Activated CD8-positive, alpha-beta memory T cell treated with anti-CD3 and anti-CD28 coated beads for 1 hour (primary cell): Measurements from ENCODE around the gene HRH3.

ENCODE experiments used
- DNase-seq, 2 donors: peaks; one replicate each; pipeline ENCODE4 v3.0.0-alpha.2; 2020; ENCODE audit warnings: low read depth in 1 of 2; ENCODE audit errors: extremely low read depth in 1 of 2

The HRH3 gene

DNA sequence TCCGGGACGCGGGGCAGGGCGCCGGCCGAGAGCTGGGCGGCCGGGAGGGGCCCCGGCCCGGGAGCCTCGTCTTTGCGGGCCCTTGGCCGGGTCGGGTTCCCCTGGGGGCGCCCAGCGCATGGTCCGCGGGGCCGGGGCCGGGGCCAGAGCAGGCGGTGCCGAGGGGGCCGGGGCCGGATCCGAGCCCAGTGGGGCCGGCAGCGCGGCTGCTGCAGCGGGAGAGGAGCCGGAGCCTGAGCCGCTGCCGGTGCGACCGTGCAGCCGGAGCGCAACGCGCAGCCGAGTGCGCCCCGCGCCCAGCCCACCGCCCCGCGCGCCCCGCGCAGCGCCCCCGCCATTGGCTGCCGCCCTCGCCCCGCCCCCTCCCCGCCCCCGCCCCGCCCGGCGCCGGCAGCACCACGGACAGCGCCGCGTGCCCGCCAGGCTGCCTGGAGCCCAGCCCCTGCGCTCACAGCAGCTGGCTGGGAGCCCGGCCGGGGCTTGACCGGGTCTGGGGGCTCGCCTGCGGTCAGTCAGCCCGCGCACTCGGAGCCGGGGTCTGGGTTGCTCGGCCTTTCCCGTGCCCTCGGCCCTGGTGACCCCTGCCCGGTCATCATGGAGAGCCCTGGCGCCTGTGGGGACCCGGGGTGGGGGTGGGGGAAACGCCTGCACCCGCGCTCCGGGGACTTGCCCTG, at the start of gene HRH3:
HRH3 (minus strand) TSS at position 287 of the 674 bp plus-strand sequence. CDS start 308 bp downstream, outside the sequence.
- peak in 1 of 2 donors; percentile 33 for DNase-seq

DNA sequence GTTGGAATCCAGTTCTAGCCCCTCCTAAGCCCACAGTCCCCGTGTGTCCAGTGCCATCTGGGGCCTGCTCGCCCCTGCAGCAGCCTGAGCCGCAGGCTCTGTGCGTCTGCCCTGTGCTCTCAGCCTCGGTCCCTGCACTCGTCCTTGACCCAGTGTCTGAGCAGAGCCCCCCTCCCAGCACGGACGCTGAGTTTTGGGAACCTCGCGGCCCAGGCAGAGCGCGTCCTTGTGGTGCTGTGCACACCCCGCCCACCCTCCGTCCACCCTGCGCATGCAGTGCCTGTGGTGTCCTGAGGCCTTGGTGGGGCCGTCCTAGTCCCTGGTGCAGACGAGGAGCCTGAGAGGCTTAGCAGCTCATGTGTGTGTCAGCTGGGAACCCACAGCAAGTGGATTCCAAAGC, 49.8 kb upstream of the HRH3 start:
- DNase-seq, result no peak

DNA sequence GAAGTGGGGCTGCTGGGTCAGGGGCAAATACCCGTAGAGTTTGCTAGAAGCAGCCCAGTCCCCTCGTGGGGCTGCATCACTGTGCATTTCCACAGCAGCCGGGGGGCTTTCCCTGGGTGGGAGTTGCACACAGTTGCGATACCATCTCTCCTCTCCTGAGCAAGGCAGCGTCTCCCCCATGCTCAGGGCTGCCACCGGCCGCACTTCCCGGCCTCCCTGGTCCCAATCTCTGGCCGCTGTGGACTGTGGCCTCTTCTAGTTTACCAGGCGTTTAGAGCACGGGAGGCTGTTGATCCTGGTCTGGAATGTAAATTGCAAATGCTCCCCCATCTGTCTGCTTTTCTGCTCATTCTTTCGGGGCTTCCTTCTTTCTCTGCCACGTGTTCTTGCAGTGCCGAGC, 49.3 kb upstream of the HRH3 start:
- DNase-seq, result no peak

DNA sequence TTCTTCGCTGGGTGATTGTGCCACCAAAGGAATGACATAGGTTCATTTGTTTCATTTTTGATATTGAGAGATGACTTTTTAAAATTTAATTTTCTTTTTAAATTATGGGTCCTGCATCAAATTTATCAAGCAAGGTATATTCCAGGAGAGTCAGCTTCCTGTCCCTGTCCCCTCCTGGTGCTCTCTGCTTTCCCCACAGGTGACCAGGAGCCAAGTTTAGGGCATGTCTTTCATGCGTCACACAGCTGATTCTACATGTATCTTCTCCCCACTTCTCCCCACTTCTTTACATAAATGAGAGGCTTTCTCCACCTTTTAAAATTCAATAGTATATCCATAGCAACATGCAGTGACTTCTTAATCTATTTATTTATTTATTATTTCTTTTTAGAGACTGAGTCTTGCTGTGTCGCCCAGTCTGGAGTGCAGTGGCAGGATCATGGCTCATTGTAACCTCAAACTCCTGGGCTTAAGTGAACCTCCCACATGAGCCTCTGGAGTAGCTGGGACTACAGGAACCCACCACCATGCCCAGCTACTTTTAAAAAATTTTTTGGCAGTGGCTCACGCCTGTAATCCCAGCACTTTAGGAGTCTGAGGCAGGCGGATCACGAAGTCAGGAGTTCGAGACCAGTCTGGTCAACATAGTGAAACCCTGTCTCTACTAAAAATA, 48.3 kb upstream of the HRH3 start:
- DNase-seq, result no peak

DNA sequence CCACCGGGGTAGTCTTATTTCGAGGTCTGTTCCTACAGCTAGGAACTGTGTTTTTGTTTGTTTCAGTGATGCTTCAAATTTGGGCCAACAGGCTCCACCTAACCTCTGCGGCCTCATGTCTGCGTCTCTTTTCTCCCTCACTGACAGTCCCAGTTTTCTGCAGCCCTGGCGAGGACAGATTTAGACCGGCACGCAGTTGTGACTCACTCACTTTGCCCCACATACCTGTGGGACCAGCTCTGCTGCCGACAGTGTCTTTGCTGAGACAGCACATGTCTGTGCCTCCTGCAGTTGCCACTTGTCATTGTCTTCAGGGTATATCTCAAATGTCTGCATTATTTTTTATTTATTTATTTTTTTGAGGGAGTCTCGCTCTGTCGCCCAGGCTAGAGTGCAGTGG, 47.5 kb upstream of the HRH3 start:
- DNase-seq, result no peak

DNA sequence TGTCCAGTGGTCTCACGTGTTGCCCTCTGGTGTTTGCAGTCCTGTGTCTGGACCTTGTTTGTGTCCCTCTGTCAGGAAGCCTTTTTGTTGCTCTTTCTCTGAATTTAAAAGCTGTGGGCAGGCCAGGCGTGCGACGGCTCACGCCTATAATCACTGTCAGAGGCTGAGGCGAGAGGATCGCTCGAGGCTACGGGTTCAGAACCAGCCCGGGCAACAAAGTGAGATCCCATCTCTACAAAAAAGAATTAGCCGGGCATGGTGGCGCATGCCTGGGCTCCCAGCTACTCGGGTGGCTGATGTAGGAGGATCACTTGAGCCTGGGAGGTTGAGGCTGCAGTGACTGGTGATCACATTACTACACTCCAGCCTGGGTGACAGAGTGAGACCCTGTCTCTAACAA, 46.8 kb upstream of the HRH3 start:
- DNase-seq, result no peak

DNA sequence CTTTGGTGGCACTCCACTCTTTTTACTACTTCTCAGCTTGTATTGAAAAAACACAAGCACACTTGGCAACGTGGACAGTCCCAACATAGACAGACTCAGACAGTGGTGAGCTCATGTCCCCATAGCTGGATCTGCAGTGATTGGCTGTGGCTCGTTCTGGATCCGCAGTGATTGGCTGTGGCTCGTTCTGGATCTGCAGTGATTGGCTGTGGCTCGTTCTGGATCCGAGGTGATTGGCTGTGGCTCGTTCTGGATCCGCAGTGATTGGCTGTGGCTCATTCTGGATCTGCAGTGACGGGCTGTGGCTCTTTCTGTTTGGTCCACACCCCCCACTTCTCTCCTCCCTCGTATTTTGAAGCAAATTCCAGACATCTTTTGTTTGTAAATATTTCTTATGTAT, 46.3 kb upstream of the HRH3 start:
- DNase-seq, result no peak

DNA sequence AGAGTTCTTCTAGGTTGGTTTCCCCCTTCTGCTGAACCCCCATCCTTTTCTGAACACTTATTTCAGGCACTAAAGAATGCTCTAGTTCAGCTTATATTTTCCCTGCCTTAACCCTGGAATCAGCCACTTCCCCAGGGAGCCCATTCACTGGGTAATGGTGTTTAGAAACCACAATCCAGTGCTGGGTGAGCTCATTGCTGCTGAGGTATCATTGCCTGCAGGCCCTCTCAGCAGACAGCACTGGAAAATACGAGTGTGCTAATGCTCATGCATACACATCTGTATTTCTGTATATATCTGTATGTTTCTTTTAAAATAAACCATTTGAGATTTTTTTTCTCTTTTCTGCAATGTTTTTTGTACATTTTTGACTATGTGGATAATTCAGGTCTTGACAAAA, 45.3 kb upstream of the HRH3 start:
- no peak for DNase-seq

DNA sequence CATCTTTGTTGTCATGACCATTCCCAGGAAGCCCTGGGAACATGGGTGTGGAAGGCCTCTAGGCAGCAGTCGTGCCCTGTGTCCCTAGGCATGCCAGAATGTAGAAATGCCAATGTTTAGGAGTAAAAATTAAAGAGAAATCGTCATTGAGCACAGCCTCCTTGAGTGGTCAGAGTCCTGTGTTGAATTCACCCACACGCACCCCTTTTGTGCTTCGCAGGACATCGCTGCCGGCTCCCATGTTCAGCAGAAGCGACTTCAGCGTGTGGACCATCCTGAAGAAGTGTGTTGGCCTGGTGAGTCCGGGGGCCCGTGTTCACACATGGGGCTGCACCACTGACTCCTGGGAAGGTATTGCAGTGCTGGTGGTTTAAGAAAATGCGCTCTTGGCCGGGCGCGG, 43.3 kb upstream of the HRH3 start:
- DNase-seq, result no peak

DNA sequence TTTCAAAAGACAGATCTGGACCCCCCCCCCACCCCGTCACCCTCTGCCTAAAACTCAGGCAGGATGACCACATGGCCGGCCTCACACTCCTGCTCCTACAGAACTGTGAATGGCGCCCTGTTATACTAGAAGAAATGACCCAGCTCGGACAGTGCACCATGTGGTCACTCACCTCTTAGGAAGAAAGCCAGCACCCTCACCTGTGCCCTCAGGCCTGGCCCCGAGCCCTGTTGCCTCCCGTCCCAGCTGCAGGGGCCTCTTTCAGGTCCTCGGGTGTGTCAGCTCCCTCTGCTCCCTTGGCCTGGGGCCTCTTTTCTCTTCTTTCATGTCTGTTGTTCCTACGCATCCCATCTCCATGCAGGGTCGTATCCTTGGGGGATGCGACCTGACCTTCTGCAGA, 42.0 kb upstream of the HRH3 start:
- no peak for DNase-seq

DNA sequence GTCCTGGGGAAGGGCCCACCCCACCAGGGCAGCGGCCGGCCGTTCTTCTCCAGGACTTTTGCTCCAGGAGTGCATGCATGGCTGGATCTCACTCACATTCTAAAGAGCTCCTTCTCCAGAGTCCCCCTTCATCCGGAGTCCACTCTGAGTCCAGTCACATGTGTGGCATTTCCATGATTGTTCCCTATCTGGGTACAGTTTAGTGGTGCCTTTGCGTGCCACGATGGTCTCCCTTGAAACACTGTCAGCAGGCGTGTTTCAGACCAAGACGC, 39.2 kb upstream of the HRH3 start:
- no peak for DNase-seq

DNA sequence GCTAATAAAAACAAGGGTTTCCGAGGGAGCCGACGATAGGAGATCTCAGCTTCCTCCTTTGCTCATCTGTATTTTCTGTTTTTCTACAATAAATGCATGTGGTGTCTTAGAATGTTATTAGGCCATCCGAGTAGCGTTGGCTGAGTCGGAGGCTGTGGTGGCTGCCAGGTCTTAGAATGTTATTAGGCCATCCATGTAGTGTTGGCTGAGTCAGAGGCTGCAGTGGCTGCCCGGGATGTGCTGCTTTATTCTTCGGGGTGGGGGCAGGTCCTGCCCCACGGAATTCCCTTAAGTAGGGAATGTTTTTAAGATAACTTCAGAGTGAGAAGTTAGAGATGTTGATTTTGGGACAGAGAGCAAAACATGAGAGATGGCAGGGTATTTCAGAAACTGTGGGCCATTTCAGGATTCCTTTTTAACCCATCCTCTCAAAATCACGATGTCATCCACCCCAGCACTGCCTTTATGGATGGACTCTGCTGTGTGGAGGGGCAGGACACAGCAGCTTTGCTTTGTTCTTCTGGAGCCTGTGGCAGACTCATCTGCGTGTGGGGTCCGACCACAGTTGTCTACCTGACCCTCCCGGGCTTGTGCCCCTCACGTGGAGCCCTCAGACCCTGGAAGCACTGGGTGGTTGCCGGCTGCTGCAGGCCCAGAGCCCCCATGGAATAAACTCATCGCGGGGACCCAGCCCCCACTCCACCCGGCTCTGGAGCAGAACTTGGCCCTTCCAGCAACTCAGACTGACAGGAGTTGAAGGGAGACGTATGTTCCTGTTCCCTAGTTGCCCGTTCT, 38.6 kb upstream of the HRH3 start:
- no peak for DNase-seq

DNA sequence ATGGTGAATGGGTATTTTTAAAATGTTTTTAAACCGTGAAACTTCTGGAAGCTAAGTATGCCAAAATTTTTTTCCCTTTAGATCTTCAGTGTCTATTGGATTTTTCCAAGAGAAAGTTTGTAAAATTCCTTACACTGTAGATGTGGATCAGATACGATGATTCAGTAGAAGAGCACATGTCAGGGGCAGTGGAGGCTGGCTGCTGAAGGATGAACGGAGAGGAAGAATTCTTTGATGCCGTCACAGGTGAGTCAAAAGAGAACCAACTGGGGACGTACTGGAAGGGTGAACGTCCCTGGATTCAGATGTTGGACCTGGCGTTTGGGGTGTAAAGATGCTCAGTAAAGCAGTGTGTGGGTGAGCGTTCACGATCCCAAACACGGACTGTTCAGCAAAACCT, 35.9 kb upstream of the HRH3 start:
- no peak for DNase-seq

DNA sequence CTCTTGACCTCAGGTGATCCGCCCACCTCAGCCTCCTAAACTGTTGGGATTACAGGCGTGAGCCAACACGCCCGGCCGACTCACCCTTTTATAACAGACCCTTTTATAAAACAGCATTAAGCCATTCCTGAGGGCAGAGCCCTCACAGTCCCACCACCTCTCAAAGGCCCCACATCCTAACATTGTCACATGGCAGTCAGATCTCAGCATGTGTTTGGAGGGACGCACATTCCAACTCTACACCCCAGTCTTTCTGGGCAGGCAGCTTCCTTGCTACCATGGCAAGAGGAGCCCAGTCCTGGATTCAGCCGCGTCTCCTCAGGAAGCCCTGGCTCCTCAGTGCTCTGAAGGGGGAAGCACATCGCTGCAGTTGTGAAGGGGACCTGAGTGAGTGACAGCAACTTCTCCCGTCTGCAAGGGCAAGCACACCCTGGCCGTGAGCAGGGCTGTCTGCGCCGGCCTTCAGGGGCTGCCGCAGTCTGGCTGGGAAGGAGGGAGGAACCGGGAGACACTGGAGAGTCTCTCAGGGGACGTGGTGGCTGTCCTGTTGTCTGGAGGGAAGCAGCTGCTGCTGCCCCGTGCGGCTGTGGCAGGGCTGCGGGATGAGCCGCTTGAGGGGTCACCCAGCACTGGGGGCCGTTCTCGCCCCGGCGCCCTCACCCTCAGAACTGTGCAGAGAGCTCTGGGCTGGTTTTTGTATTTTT, 34.1 kb upstream of the HRH3 start:
- DNase-seq, result no peak

DNA sequence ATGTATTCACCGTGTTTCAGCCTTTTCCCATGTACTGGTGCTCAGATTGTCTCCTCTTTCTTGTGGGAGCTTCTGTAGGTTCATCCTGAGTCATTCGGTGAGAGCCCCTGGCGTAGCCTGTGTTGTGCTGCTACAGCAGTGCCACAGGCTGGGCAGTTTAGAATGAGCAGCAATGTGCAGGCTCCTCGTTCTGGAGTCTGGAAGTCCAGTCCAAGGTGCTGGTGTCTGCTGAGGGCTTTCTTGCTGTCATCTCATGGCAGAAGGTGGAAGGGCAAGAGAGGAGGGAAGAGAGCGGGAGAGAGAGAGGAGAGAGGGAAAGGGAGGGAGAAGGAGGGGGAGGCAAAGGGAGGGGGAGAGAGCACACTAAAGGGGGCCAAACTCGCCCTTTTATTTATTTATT, 33.3 kb upstream of the HRH3 start:
- DNase-seq, result no peak

DNA sequence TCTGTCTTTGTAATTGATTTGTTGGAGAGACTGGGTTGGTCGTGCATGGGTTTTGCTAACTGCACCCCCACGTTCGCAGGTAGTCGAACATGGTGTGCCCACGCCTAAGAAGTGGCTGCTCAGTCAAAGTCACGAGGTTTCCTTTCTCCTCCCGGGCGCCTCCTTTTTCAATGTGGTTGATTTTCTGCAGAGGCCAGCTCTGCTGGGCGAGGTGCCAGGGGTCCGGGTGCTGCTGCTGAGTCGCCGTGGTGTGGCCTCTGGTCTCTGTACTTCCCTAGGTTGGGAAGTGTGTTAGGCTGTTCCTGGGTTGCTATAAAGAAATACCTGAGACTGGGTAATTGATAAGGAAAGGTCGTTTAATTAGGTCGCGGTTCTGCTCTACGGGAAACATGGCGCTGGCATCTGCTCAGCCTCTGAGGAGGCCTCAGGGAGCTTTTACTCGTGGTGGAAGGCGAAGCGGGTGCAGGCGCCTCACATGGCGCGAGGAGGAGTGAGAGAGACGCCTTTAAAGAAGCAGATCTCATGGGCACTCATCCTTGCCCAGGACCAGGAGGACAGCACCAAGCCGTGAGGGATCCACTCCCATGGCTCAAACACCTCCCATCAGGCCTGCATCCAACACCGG, 32.4 kb upstream of the HRH3 start:
- DNase-seq, result no peak

DNA sequence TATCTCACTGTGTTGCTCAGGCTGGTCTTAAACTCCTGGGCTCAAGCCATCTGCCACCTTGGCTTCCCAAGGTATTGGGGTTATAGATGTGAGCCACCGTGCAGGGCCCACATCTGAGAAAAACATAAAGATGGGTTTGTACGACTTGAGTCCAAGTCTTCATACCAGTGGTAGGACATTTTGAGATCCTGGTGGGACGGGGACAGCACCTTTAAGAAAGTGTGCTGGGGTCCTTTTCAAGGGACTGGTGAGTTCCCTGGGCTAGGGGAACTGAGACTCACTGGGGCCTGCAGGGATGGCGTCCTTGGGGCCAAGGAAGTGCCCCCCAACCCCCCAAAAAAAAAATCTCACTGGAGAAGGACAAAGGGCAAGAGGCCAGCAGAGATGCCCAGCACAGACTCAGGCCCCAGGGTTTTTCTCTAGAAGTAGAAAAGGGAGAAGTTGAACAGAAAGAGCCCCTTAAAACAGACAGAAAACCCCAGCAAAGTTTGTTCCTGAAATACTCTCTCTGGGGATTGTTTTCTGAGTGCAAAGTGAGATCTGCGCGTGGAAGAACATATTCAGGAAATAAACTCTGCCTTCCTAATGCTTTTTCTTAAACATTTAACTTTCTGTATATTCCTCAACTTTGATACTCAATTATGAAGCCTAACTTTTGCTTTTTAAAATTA, 28.9 kb upstream of the HRH3 start:
- DNase-seq, result no peak

DNA sequence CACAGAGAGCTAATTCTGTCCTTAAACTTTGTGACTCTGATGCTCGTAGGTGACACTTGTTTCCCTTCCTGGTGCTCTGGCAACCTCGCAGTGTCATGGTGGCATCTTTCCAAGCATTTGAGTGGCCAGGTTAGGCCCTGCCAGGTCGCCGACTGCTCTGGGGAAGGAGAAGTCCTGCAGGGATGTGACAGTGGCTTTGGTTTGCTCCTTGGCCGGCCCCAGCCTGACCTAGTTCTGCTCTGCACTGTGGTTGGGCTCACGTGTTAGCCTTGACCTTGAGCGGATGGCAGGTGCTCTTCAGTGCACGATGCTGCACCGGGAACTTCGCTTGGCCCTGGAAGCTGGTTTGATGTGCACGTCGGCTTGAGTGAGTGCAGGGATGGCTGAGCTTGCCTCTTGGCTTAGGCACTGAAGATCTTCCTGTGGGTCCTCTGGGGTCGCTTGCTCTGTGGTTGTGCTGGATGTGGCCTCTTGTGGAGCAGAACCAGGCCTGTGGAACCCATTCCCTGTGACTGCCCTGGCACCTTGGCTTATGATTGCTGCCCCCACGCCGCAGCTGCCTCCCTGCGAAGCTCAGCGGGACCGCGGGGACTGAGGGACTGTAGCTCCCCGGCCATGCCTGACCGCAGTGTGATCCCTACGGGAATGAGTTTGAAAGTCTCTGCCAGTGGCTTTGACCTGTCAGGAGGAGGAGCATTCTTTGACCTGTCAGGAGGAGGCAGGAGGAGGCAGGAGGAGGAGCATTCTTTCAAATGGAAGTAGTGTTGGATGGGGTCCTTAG, 27.0 kb upstream of the HRH3 start:
- DNase-seq, result no peak

DNA sequence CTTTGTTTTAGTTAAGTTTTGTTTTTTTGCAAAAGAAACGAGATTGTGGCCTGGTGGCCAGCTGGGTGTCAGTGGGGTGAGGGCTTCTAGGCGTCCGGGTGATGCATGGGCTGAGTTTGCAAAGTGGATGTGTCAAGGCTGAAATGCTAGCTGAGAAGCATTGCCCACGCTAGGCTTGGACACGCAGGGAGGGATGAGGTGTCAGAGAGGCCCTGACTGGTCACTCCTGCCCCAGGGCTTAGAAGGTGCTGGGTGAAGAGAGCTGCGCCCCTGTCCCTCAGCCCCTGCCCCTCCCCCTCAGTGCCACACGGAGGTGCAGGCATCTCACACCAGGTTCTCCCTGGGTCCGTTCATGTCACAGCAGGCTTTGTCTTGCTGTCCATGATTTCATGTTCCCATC, 26.4 kb upstream of the HRH3 start:
- DNase-seq, result no peak

DNA sequence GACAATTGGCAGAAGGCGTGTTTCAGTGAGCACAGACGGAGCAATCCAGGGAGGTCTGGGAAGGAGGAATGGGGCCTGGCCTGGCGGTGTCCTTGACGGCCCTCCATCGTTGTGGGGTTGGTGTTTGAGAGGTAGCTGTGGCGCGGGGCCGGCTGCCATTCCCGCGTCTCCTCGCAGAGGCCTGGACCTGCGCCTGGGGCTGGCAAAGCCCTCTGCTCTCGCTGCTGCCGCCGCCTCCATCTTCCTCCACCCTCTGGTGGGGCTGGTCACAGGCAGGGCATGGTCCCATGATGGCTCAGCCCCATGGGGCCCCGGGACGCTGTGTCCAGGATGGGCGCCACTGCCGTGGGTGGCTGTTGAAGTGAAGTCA, 25.8 kb upstream of the HRH3 start:
- DNase-seq, result no peak
